HG03457 (cell line): ENCODE results near the gene GATAD1.
"Not testable (repeated sequence)": the region's sequence is repeated elsewhere in the genome, so short reads cannot be mapped to it uniquely, and the experiment has no call there.

Experiments used
- ATAC-seq: cut with Tn5 transposase; IDR thresholded peaks from one replicate; pipeline ENCODE4 v1.9.1; 2021; ENCODE audit warnings: moderate number of reproducible peaks; ENCODE audit not compliant: unreplicated experiment

Gene GATAD1

GRCh38 chr7:92436612-92437445 lies 10.5 kb upstream of the GATAD1 start:
- ATAC-seq = no peak

GRCh38 chr7:92437956-92438491 lies 9.3 kb upstream of the GATAD1 start:
- ATAC-seq = no peak

- not testable (repeated sequence) for ATAC-seq
Observed at GRCh38 chr7:92442720-92443119, 4.6 kb upstream of the GATAD1 start.

- no peak for ATAC-seq
Observed at GRCh38 chr7:92446869-92447344, 375 bp upstream of the GATAD1 start.

GRCh38 chr7:92448205-92448747 lies 994 bp downstream of the GATAD1 start:
- ATAC-seq = peak; percentile 44

GRCh38 chr7:92451645-92452044 lies 4.4 kb downstream of the GATAD1 start:
- no peak for ATAC-seq

- ATAC-seq = no peak
Observed at GRCh38 chr7:92456236-92456635, 9.0 kb downstream of the GATAD1 start.

- ATAC-seq = no peak
Observed at GRCh38 chr7:92460109-92460508, 12.8 kb downstream of the GATAD1 start.

- ATAC-seq = no peak
Observed at GRCh38 chr7:92460510-92460909, 13.2 kb downstream of the GATAD1 start.

GRCh38 chr7:92461027-92462003 lies 14.0 kb downstream of the GATAD1 start:
- ATAC-seq = peak; percentile 57

- ATAC-seq = no peak
Observed at GRCh38 chr7:92462560-92462959, 15.3 kb downstream of the GATAD1 start.

GRCh38 chr7:92464515-92464914 lies 17.2 kb downstream of the GATAD1 start:
- ATAC-seq = no peak

- no peak for ATAC-seq
Observed at GRCh38 chr7:92466682-92467081, 19.4 kb downstream of the GATAD1 start.

GRCh38 chr7:92468589-92468988 lies 21.3 kb downstream of the GATAD1 start:
- ATAC-seq = not testable (repeated sequence)

GRCh38 chr7:92473989-92474388 lies 26.7 kb downstream of the GATAD1 start:
- not testable (repeated sequence) for ATAC-seq

- ATAC-seq = not testable (repeated sequence)
Observed at GRCh38 chr7:92475261-92475770, 28.0 kb downstream of the GATAD1 start.

GRCh38 chr7:92475851-92476590 lies 28.7 kb downstream of the GATAD1 start:
- not testable (repeated sequence) for ATAC-seq

GRCh38 chr7:92477681-92478080 lies 30.4 kb downstream of the GATAD1 start, which contains the start of gene ERVW-1:
Gene ERVW-1, minus strand, starts transcription at chr7:92477946. Its CDS starts 7,565 bp downstream, at chr7:92470381.
- ATAC-seq = not testable (repeated sequence)

- no peak for ATAC-seq
Observed at GRCh38 chr7:92478095-92478494, 30.8 kb downstream of the GATAD1 start.

- no peak for ATAC-seq
Observed at GRCh38 chr7:92478711-92479110, 31.4 kb downstream of the GATAD1 start.
